ENCODE results near the gene F2. TPM values are rescaled to one million over a fixed set of nuclear protein-coding genes. Genes with fewer than 3 reads are reported as not detected.

Gene F2
- total and polyA plus RNA-seq, 2 of the 13 experiments (the other 11 are each of a cell fraction or from before 2014, with no cell fraction given), result 330 to 801 TPM

DNA sequence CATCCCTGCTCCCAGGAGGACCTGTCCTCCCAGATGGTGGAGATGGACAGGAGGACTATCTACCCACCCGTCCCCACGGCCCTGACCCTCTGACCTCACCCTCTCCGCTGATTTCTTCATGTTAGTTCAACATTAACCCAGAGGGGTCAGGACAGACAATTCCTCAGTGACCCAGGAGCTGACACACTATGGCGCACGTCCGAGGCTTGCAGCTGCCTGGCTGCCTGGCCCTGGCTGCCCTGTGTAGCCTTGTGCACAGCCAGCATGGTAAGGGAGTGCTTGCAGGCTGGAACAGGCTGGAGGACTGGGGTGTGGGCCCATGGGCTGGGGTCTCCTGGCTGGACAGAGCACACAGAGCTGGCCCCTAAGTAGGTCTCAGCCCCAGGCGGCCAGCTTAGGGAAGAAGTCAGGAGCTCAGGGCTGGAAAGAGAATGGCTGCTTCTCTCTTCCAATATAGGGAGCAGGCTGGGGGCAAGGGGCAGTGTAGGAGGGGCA is at the start of gene F2 (continued):
- TF ChIP-seq ZNF720 (CRISPR knock-in tag; IDR thresholded peaks at IDR 0.05) (no peak), SCMH1 (CRISPR knock-in tag; IDR thresholded peaks at IDR 0.05; ENCODE audit: borderline replicate concordance) (no peak), POLR2G (IDR thresholded peaks at IDR 0.05; ENCODE audit: low read depth, low read length) (peak; percentile 99), JDP2 (CRISPR knock-in tag; IDR thresholded peaks at IDR 0.05; ENCODE audit: borderline replicate concordance) (no peak), MEIS2 (CRISPR knock-in tag; IDR thresholded peaks at IDR 0.05) (peak; percentile 97), HNF4G (IDR thresholded peaks at IDR 0.05; ENCODE audit: borderline replicate concordance, low read depth, low read length) (peak; percentile 68; the same call in 1 of the 2 replicates), HNF4G (CRISPR knock-in tag; IDR thresholded peaks at IDR 0.05; ENCODE audit: borderline replicate concordance, low read depth) (peak; percentile 40; the same call in 1 of the 2 replicates), ZFX (CRISPR knock-in tag; IDR thresholded peaks at IDR 0.05; ENCODE audit: low read depth) (peak; percentile 52), RFX3 (CRISPR knock-in tag; IDR thresholded peaks at IDR 0.05) (no peak), KAT7 (CRISPR knock-in tag; IDR thresholded peaks at IDR 0.05; ENCODE audit: borderline replicate concordance) (no peak; the same call in 1 of the 2 replicates), RBM22 (optimal IDR thresholded peaks at IDR 0.05; ENCODE audit: low read length) (no peak), KMT2B (CRISPR knock-in tag; IDR thresholded peaks at IDR 0.05) (peak; percentile 44; the same call in 1 of the 2 replicates), ZMYM3 (CRISPR knock-in tag; IDR thresholded peaks at IDR 0.05) (peak; percentile 93), RORA (CRISPR knock-in tag; IDR thresholded peaks at IDR 0.05) (no peak), HNRNPL (IDR thresholded peaks at IDR 0.05; ENCODE audit: low read depth, low read length) (no peak), ZNF333 (CRISPR knock-in tag; IDR thresholded peaks at IDR 0.05; ENCODE audit: borderline replicate concordance) (peak; percentile 75; the same call in 1 of the 2 replicates), MTF1 (CRISPR knock-in tag; IDR thresholded peaks at IDR 0.05) (no peak), CBX5 (CRISPR knock-in tag; IDR thresholded peaks at IDR 0.05; ENCODE audit: borderline replicate concordance) (0 out of 2 replicates have a peak, but pooled peaks have one; percentile 59), ZNF296 (CRISPR knock-in tag; conservative IDR thresholded peaks at IDR 0.05) (peak; percentile 84; the same call in 1 of the 2 replicates), AHR (CRISPR knock-in tag; IDR thresholded peaks at IDR 0.05) (peak; percentile 55; the same call in 1 of the 2 replicates), ZNF605 (CRISPR knock-in tag; IDR thresholded peaks at IDR 0.05) (peak; percentile 93; the same call in 1 of the 2 replicates), ZNF251 (CRISPR knock-in tag; IDR thresholded peaks at IDR 0.05) (no peak), XRCC5 (optimal IDR thresholded peaks at IDR 0.05; ENCODE audit: low read length) (peak; percentile 40), BORCS8-MEF2B (CRISPR knock-in tag; IDR thresholded peaks at IDR 0.05) (peak; percentile 83), ZNF792 (CRISPR knock-in tag; IDR thresholded peaks at IDR 0.05) (peak; percentile 90), FOSL1 (CRISPR knock-in tag; IDR thresholded peaks at IDR 0.05; ENCODE audit: borderline replicate concordance) (no peak), HMGA1 (CRISPR knock-in tag; conservative IDR thresholded peaks at IDR 0.05) (no peak)
- TF ChIP-seq, protein P1, sequence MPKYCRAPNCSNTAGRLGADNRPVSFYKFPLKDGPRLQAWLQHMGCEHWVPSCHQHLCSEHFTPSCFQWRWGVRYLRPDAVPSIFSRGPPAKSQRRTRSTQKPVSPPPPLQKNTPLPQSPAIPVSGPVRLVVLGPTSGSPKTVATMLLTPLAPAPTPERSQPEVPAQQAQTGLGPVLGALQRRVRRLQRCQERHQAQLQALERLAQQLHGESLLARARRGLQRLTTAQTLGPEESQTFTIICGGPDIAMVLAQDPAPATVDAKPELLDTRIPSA (CRISPR knock-in tag; IDR thresholded peaks at IDR 0.05; ENCODE audit: borderline replicate concordance), result no peak
- TF ChIP-seq, protein P2, sequence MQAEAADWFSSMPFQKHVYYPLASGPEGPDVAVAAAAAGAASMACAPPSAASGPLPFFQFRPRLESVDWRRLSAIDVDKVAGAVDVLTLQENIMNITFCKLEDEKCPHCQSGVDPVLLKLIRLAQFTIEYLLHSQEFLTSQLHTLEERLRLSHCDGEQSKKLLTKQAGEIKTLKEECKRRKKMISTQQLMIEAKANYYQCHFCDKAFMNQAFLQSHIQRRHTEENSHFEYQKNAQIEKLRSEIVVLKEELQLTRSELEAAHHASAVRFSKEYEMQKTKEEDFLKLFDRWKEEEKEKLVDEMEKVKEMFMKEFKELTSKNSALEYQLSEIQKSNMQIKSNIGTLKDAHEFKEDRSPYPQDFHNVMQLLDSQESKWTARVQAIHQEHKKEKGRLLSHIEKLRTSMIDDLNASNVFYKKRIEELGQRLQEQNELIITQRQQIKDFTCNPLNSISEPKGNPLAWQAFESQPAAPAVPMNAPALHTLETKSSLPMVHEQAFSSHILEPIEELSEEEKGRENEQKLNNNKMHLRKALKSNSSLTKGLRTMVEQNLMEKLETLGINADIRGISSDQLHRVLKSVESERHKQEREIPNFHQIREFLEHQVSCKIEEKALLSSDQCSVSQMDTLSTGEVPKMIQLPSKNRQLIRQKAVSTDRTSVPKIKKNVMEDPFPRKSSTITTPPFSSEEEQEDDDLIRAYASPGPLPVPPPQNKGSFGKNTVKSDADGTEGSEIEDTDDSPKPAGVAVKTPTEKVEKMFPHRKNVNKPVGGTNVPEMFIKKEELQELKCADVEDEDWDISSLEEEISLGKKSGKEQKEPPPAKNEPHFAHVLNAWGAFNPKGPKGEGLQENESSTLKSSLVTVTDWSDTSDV (CRISPR knock-in tag; IDR thresholded peaks at IDR 0.05), result no peak
- TF ChIP-seq, protein P3, sequence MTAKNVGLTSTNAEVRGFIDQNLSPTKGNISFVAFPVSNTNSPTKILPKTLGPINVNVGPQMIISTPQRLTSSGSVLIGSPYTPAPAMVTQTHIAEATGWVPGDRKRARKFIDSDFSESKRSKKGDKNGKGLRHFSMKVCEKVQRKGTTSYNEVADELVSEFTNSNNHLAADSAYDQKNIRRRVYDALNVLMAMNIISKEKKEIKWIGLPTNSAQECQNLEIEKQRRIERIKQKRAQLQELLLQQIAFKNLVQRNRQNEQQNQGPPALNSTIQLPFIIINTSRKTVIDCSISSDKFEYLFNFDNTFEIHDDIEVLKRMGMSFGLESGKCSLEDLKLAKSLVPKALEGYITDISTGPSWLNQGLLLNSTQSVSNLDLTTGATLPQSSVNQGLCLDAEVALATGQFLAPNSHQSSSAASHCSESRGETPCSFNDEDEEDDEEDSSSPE (CRISPR knock-in tag; IDR thresholded peaks at IDR 0.05), result no peak
